ENCODE data around the gene PRKAR2A.
A peak's percentile ranks its signal among the peaks of the same experiment; 100 is the strongest.

PRKAR2A gene

DNA sequence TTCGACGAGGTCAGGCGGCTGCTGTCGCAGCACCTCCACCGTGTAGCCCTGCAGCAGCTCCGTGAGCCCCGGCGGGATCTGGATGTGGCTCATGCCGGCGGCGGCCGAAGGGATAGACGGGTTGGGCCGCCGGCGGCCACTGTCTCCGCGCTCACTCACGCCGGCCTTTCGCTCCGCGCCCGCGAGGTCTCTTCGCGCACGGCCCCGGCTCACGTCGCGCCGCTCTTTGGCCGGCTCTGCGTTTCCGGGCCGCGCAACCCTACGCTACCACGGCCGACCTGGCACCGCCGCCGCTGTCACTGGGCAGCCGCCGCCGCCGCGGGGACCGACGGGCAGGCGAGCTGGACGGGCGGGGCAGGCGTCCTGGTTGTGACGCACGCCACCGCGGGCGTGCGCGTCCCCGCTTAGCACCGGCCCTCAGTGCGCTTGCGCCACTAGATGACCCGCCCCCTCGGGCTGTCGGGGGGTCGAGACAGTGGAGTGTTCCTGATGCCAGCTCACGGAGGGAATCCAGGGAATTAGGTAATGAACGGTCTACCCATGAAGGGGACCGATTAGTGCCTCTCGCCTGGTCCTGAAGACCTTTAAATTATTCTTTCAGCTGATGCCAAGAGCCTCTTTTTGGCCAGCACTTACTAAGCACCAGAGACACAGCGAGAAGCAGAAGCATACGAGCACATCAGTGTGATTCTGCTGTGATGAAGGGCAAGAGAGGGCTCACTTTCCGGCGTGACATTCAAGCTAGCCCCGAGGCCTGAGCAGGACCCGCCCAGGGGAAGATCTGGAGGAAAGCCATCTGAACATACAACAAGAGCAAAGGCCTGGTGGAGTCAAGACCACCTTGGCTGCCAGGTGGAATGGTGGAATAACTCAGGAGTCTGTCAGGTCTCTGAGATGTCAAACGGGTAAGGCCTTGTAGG lies at the start of gene PRKAR2A:
Gene PRKAR2A, minus strand, starts transcription at position 371 of the 920 bp plus-strand sequence. Its CDS starts 278 bp downstream, at position 93.
- peak; percentile 92 for DNase-seq (ENCODE audit: low spot score)

DNA sequence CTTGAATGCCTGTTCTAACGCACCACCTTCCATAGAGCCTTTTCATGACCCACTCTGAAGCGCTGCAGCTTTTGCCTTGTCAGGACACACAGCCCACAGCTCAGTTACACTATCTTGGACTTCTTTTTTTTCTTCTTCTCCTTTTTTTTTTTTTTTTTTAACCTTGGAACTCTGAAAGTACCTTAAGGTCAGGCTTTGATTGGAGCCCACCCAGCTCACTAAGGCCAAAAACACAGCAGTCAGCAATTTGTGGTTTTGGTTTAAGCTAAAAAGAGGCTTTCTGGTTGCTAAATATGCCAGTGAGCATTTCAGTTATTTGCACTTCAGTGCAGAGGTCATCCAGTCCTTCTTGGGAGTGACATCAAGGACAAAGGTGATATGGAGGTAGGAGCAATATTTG lies 49.3 kb upstream of the PRKAR2A start:
- DNase-seq (ENCODE audit: low spot score), result no peak

- no peak for DNase-seq (ENCODE audit: low spot score)
Observed at GRCh38 chr3:48894516-48894915, 46.8 kb upstream of the PRKAR2A start.

DNA sequence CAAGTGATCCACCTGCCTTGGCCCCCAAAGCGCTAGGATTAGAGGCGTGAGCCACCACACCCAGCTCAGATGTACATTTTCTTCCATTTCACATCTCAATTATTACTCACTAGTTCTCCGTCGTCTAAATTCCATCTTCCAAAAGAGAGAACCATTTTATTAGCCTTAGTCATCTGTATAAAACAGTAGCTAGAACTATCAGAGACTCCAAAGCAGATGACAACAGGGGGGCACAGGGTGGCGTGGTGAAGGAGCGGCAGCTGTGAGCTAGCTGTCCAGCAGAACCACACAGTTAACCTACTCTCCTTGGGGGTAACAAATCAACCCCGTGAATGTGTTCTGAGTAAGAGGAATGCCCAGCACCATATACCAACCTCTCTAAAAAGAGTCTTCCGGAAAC lies 43.9 kb upstream of the PRKAR2A start:
- no peak for DNase-seq (ENCODE audit: low spot score)

DNA sequence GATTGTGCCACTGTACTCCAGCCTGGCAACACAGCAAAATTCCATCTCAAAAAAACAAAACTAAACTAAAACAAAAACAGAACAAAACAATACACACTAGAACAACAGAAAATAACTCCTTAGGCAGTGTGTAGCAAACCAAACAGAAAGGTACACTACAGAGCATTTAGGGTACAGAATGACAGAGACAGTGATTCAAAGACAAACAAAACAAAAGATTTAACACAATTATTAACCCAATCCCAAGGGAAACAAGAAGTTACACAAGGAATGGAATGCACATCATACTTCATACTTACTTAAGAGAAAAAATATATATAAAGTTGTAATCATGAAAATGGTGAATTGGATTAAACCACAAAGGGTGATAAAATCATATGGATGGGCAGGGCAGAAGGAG lies 38.1 kb upstream of the PRKAR2A start:
- DNase-seq (ENCODE audit: low spot score), result no peak

DNA sequence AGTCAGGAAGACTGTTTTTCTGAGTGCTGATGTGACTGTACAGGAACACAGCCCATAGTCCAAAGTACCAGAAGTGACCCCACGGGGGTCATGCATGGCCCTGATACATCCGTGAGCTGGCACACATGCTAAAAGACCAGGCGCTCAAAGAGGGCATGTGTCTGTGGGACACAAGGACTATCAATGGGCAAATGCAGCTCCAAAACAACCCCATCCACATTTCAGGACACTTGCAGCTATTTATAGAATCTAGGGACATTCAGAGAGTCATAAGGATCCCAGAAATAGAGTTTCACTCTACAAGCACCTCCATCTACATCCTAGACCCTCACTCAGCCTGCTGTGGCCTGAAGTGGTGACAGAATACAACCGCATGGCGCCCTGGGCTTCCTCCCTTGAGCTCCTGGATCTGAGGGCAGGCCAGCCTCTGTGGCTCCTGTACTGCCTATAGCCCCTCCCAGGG lies 34.0 kb upstream of the PRKAR2A start:
- DNase-seq (ENCODE audit: low spot score), result no peak

DNA sequence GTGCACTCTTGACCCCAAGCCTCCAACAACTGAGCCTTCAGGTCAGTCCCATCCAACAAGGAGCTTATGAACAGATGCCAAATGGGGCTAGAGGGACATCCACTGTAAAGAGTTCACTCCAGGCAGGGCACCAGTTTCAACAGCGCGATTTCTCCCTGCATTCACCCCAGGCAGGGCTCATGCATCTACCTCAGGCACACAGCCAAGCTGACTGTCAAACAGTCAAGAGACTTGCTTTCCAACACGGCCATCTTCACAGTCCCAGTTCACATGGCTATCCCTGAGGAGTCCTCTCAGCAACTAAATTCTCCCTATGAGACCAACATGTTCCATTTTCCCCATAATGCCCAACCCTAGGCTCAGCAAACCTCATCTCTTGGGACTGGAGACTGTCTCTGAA lies 33.3 kb upstream of the PRKAR2A start:
- DNase-seq (ENCODE audit: low spot score), result no peak

DNA sequence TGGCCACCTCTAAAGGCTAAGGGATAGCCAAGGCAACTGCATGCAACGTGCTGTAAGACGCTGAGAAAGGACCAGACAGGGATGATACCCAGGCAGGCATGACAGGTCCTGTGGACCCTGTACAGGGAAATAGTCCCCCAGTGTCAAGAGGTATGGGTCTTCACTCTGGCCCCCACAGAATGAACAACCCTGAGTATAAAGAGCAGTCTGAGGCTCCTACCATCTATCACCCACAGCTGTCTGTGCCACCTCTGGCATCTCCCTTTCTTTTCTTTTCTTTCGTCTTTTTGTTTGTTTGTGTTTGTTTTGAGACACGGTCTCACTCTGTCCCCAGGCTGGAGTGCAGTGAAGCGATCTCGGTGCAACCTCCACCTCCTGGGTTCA lies 32.3 kb upstream of the PRKAR2A start:
- DNase-seq (ENCODE audit: low spot score), result no peak

DNA sequence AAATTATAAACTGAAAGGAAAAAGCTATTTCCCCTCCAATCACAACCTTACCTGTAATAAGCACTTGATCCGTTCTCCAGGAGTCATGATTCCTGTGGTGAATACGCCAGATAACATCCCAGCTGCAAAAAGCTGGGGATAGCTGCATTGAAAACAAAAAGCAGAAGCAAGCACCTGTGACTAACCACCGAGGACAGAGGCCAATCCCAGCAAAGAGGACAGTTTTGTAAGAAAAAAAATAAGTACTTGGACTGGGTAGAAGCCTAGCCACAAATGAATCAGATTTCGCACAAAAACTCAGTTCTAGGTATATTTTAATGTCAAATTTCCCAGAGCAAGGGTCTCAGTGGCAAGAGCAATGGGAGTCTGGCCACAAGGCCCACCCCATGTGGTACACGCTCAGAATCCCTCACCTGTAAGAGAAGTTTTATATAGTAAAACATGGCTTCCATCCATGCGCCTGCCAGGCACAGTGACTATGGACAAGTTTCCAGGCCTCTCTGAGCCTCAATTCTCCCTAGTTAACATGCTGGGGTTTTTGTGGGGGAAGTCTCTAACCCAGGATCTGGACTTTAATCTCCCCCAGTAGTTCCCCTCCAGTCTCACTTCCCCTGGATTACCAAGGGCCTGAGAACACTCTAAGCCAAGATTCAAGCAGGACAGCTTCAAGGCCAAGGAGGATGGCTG lies 31.8 kb upstream of the PRKAR2A start:
- no peak for DNase-seq (ENCODE audit: low spot score)

- DNase-seq (ENCODE audit: low spot score), result no peak
Observed at GRCh38 chr3:48877671-48878070, 30.0 kb upstream of the PRKAR2A start.

- DNase-seq (ENCODE audit: low spot score), result no peak
Observed at GRCh38 chr3:48863122-48863521, 15.4 kb upstream of the PRKAR2A start.

DNA sequence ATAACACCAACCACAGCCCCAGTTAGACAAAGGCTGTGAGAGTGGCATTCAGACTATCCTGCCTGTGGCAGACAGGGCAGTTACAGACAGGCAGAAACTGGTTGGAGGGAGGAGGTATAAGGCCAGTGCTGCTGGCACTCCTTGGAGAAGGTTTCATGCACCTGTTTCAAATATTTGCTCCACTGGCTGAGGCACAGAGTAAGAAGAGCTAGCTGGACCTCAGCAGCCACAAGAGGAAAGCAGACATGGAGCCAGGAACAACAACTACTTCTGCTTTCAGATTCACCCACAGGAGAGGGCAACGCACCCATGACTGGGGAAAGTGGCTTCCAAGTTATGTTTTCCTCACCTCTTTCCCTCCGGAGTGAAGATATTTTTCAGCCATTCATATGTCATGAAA lies 11.5 kb upstream of the PRKAR2A start:
- DNase-seq (ENCODE audit: low spot score), result no peak

- DNase-seq (ENCODE audit: low spot score), result no peak
Observed at GRCh38 chr3:48858709-48859108, 11.0 kb upstream of the PRKAR2A start.

DNA sequence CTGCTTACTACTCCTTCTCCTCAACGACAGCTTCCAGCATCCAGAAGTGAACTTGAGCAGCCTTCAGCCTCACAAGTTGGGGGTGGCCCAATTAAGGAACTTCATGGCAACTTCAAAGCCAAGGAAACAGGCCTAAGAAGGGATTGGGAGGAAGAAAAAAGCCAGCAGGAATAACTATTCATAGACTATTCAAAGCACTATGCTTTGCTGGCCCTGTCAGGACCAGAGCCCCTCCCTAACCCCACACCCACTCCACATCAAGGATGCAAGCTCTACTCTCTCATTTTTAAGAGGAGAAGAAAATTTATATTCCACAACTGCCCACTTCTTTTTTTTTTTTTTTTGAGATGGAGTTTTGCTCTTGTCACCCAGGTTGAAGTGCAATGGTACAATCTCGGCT lies 10.0 kb upstream of the PRKAR2A start:
- DNase-seq (ENCODE audit: low spot score), result no peak

GRCh38 chr3:48856469-48856868 lies 8.8 kb upstream of the PRKAR2A start:
- no peak for DNase-seq (ENCODE audit: low spot score)

- no peak for DNase-seq (ENCODE audit: low spot score)
Observed at GRCh38 chr3:48855681-48856447, 8.2 kb upstream of the PRKAR2A start.

DNA sequence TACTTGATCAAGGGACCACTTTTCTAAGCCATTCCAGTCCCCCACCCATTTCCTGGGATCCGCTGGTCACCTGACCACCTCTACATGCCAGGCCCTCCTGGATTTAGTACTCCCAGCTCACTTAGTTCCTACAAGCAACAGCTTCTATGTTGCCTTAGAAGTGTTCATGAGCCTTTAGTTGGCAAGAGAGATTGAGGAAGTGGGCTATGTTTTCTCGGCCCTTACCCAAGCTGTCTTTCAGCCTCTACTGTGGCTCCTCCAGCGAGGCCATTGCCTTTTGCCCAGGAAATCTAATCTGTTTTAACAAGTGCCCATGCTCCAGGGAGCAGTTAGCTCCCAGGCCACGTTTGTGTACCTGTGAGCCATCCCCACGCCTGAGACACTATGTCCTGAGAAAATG lies 4.5 kb upstream of the PRKAR2A start:
- no peak for DNase-seq (ENCODE audit: low spot score)

DNA sequence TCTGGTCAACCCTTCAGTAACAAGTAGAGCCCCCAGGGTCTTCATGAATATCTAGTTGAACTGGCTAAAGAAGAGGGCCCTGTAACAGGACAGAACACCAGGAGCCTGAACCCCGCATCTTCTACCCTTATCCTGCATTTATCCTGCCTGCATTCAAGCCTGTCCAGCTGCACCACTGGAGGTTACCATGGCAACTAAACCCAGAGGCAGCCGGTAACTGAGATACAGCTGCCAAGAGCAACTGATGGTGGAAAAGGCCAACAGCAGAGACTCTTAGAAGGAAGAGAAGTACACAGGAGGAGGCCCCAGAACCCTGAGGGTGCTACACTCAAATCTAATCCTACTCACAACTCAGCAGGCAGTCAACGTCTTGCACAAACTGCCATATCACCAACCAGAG lies 3.7 kb upstream of the PRKAR2A start:
- no peak for DNase-seq (ENCODE audit: low spot score)

GRCh38 chr3:48848816-48849515 lies 1.3 kb upstream of the PRKAR2A start:
- no peak for DNase-seq (ENCODE audit: low spot score)

DNA sequence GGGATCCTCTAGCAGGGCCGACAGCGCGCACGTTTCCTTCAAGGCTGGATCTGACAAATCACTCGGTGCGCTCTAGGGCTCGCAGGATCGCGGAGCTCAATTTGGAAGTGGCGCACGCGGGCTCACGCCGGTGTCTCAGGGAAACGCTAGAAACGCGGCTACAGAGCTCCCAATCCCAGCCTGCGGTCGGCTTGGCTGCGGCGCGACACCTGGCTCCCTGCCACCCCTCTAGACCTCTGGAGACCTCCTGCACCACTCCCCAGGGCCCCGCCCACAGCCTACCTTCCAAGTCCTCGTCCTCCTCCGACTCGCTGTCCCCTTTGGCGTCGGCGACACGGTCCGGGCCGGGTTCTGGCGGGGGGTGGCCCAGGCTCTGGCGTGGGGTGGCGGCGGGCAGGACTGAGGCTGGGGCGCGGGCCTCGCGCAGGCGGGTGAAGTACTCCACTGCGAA lies 596 bp downstream of the PRKAR2A start:
- peak; percentile 84 for DNase-seq (ENCODE audit: low spot score)

GRCh38 chr3:48845170-48845569 lies 2.5 kb downstream of the PRKAR2A start:
- DNase-seq (ENCODE audit: low spot score), result no peak

- no peak for DNase-seq (ENCODE audit: low spot score)
Observed at GRCh38 chr3:48837163-48837562, 10.5 kb downstream of the PRKAR2A start.

All from left forelimb (tissue), 1 donor.